Panc1 (cell line): ENCODE results near the gene UBR2.

Experiments used
- CTCF ChIP-seq: fragments of 450-650 bp; IDR thresholded peaks from 2 replicates; pipeline ENCODE4 v1.5.1; 2017; ENCODE audit warnings: mild to moderate bottlenecking
- POLR2AphosphoS5 ChIP-seq: IDR thresholded peaks from 2 replicates; pipeline ENCODE4 v1.6.1; 2012; ENCODE audit warnings: mild to moderate bottlenecking, low read depth, low read length, moderate library complexity
- REST ChIP-seq, 2 experiments: IDR thresholded peaks; 2 replicates each; pipeline ENCODE4 v1.6.1; 2011 to 2012; ENCODE audit warnings: low read depth in 2 of 2, control low read depth in 1 of 2, low read length in 1 of 2, mild to moderate bottlenecking in 1 of 2, moderate library complexity in 1 of 2; ENCODE audit not compliant: insufficient read depth in 1 of 2

- TF ChIP-seq POLR2AphosphoS5 (no peak), CTCF (no peak), REST (IDR thresholded peaks at IDR 0.05; ENCODE audit: insufficient read depth in 1 of 2, low read depth in 2 of 2, low read length in 1 of 2) (no peak)
Measured at GRCh38 chr6:42698217-42698616, 134.4 kb downstream of the UBR2 start.
